GM19193 (cell line): Measurements from ENCODE around the gene MEF2D.

ENCODE experiments used
- POLR2A ChIP-seq: IDR thresholded peaks from 4 replicates; pipeline ENCODE4 v1.6.1; 2011; ENCODE audit not compliant: insufficient read depth, insufficient read length; ENCODE audit errors: extremely low read depth

The MEF2D gene

GRCh38 chr1:156530006-156530405, 29.4 kb upstream of the MEF2D start:
- TF ChIP-seq POLR2A = no peak

DNA sequence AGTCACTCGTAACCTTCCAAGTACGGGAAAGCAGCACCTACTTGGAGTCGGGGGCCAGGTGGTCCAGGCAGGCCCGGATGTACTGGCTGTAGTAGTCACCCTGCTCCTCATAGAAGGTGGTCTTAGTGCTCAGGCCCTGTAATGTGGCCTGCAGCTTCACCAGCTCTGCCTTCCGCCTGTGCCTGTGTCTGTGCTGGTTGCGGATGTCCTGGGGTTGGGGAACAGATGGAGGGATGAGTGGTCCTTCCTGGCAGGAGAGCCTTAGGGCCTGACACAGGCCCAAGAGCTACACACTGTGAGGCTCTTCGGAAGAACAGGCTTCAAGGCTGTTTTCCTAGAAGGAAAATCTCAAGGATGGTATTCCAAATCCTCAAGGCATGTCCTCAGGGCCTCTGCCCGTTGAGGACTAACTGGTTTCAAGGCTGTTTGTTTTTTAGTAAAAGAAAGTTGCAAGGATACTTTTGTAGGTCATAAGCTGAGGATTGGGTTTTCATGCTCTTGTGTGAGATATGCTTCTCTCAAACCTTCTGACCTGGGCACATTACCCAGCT, 28.4 kb upstream of the MEF2D start:
- TF ChIP-seq POLR2A = no peak

DNA sequence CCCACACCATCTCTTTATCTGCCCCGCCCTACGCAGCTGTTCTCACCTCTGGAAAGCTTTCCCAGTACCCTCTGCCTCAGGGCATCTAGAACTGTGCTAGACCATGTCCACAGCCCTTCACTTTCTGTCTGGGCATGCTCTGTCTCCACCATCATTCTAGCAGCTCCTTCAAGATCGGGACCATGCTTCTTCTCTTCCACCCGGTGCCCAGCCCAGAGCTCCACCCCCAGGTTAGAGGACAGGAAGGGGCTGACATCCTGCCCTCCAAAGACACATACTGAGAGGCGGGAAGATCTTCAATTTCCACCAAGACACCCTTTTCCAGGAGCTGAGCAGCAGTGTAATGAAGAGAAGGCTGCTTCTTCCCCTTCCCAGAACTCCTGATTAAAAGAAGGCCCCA, 27.7 kb upstream of the MEF2D start:
- no peak for TF ChIP-seq POLR2A

DNA sequence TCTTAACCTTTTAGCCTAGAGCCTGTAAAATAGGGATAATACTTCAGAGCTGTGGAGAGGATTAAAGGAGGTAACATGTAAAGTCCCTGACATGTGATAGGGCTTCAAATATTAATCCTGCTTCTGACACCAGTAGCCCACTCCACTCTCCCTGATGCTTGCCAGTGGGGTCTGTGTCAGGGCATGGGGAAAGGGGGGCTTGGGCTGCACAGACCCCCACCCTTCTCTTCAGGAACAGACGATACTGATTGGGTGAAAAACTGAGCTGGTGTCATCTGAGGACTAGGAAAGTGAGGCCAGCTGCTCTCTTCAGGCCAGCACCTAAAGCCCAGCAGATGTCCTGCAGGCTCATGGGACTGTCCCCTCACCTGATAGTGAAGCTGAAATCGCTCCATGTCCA, 27.0 kb upstream of the MEF2D start:
- TF ChIP-seq POLR2A = no peak

GRCh38 chr1:156525856-156526489, 25.4 kb upstream of the MEF2D start:
- no peak for TF ChIP-seq POLR2A

DNA sequence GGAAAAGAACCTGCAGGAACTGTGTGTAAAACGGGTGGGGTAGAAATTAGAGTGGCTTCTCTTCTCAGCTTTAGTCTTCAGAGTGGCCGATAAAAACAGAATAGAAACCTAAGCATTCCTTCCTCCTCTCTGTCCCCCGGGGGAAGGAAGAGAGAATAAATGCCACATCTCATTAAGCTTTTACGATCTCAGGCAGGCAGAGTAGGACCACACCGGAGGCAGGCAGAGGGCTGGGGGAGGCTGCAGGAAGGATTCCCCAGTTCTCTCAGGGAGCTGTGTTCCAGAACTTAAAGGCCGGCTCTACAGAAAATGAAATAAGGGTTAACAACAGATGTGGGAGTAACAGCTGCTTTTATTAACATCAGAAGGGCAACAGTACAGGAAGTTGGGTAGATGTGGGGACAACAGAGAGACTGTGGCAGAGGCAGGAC, 24.5 kb upstream of the MEF2D start:
- TF ChIP-seq POLR2A = no peak

DNA sequence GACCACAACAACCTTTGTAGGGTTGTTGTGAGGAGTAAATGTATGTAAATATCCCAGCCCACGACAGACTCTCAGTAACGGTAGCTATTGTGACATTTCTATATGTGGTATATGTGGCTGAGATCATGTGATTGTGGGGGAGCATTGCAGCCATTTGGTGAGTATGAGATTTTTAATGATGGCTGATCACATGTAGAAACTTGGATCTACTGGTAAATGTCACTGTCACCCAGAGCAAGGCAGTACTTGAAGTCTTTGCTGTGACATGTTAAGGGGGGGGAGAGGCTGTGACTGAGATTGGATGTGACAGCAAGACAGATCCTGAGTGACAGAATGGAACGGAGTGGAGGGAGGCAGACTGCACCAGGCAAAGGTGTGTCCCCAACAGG, 23.9 kb upstream of the MEF2D start:
- no peak for TF ChIP-seq POLR2A

GRCh38 chr1:156523801-156524480, 23.4 kb upstream of the MEF2D start:
- TF ChIP-seq POLR2A = no peak

DNA sequence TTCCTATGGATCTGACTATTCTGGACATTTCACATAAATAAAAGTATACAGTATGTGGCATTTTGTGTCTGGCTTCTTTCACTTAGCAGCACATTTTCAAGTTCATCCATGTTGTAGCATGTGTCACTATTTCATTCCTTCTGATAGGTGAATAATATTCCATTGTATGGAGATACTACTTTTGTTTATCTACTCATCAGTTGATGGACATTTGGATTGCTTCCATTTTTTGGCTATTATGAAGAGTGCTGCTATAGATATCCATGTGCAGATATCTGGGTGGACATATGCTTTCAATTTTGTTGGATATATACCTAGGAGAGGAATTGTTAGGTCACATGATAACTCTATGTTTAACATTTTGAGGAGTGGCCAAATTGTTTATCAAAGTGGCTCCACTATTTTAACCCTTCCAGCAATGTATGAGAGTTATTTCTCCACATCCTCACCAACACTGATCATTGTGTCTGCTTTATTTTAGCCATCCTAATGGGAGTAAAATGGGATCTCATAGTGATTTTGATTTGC, 21.9 kb upstream of the MEF2D start:
- TF ChIP-seq POLR2A = no peak

- no peak for TF ChIP-seq POLR2A
Measured at GRCh38 chr1:156517748-156518147, 17.2 kb upstream of the MEF2D start.

DNA sequence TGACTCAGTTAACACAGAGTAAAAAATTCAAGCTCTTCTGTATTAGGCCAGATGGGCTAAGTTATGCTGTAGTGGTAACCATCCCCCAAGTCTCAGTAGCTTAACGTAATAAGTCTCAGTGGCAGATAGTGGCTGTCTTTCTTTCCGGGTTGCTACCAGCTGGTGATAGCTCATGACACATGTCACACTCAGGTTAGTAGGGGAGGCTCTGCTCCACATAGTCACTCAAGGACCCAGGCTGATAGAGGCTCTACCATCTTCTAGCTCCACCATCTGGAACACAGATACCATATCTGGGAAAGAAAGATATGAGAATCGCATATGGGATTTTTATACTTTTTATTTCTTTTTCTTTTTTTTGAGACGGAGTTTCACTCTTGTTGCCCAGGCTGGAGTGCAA, 16.2 kb upstream of the MEF2D start:
- no peak for TF ChIP-seq POLR2A

DNA sequence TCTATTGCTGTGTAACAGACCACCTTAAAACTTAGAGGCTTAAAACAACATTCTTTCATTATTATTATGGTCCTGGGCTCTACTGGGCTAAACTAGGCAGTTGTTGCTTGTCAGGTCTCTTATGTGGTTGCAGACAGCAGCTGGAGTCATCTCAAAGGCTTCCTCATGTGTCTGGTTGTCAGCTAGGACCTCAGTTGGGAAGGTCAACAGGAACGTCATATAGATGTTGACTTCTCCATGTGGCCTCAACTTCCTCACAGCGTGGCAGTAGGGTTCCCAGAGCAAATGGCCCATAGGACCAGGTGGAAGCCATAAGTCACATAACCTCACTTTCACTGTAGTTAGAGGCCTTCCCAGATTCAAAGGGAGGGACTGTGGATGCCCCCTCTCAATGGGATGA, 15.4 kb upstream of the MEF2D start:
- TF ChIP-seq POLR2A = no peak

GRCh38 chr1:156513185-156513584, 12.6 kb upstream of the MEF2D start:
- no peak for TF ChIP-seq POLR2A

DNA sequence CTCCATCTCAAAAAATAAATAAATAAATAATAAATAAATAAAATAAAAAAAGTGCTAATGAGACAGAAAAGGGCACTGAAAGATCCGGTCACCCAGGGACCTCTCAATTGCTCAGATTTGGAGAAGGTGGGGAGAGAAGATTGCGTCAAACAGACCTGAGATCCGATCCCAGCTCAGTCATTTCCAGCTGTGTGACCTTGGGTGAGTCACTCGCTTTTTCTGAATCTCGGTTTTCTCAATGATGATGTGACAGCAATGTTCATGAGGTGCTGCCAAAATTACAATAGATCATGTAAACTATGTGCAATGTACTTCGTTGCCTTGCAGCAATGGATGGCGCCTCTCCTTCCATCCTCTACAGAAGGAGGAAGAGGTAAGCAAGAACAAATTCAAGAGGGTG, 11.1 kb upstream of the MEF2D start:
- TF ChIP-seq POLR2A = no peak

DNA sequence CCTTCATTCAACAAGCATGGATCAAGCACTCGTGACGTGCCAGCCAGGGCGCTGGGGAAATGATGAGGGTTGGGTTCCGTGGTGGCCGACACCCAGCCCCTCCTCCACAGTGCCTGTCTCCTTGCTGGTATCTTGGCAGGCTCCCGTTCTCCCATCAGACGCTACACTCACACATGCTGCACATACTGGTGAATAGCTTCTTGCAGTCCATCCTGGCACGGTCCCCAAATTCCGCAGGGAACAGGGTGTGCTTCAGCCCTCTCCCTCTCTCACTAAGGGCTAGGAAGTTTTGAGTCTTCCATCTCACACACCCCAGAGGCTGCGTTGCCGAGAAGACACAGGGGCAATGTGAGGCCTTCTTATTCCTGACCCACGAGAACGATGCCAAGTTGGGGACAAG, 10.1 kb upstream of the MEF2D start:
- TF ChIP-seq POLR2A = no peak

GRCh38 chr1:156509424-156510034, 9.0 kb upstream of the MEF2D start:
- no peak for TF ChIP-seq POLR2A
